Astrocyte (in vitro differentiated cells and primary cell): ENCODE measurements around the gene TFDP2. TPM values are rescaled to one million over a fixed set of nuclear protein-coding genes. Genes with fewer than 3 reads are reported as not detected.
A peak's percentile ranks its signal among the peaks of the same experiment; 100 is the strongest.

Experiments
- DNase-seq: peaks from one replicate; pipeline ENCODE4 v3.0.0-alpha.2; 2010; ENCODE audit warnings: low read depth
- FAIRE-seq: peaks from 2 replicates; lab custom pipeline; 2011; peaks lifted over from hg19 to GRCh38; lab: Jason Lieb, UNC
- H2AFZ ChIP-seq: 2 replicates; pipeline ENCODE4 v1.6.0; 2012; ENCODE audit warnings: low read depth, low read length, inconsistent platforms
- H3K27ac ChIP-seq: 2 replicates; pipeline ENCODE4 v1.5.1; 2011; ENCODE audit warnings: low read depth, low read length, inconsistent platforms
- H3K27me3 ChIP-seq: 2 replicates; pipeline ENCODE4 v1.6.0; 2011; ENCODE audit warnings: low read length, inconsistent platforms; ENCODE audit not compliant: insufficient read depth
- H3K36me3 ChIP-seq: 2 replicates; pipeline ENCODE4 v1.5.1; 2011; ENCODE audit warnings: low read length, inconsistent platforms; ENCODE audit not compliant: insufficient read depth
- H3K4me1 ChIP-seq: 2 replicates; pipeline ENCODE4 v1.5.1; 2011; ENCODE audit warnings: low read length, inconsistent platforms; ENCODE audit not compliant: insufficient read depth
- H3K4me2 ChIP-seq: 2 replicates; pipeline ENCODE4 v1.6.0; 2012; ENCODE audit warnings: low read length, inconsistent platforms
- H3K4me3 ChIP-seq: 2 replicates; pipeline ENCODE4 v1.5.1; 2011; ENCODE audit warnings: low read depth, mild to moderate bottlenecking, low read length, inconsistent platforms; ENCODE audit not compliant: insufficient read depth
- H3K79me2 ChIP-seq: 2 replicates; pipeline ENCODE4 v1.6.0; 2012; ENCODE audit warnings: mild to moderate bottlenecking, low read length, inconsistent platforms; ENCODE audit not compliant: insufficient read depth
- H3K9ac ChIP-seq: 2 replicates; pipeline ENCODE4 v1.6.0; 2012; ENCODE audit warnings: mild to moderate bottlenecking, low read length, inconsistent platforms
- H3K9me3 ChIP-seq: 2 replicates; pipeline ENCODE4 v1.5.1; 2012; ENCODE audit warnings: low read depth, mild to moderate bottlenecking, low read length, inconsistent platforms; ENCODE audit not compliant: insufficient read depth
- H4K20me1 ChIP-seq: 2 replicates; pipeline ENCODE4 v1.6.0; 2012; ENCODE audit warnings: low read length, inconsistent platforms; ENCODE audit not compliant: insufficient read depth
- H3K27ac Mint-ChIP-seq: one replicate; pipeline ENCODE4 v1.8.0; 2021; ENCODE audit warnings: mild to moderate bottlenecking, mixed read lengths; ENCODE audit not compliant: unreplicated experiment
- H3K27me3 Mint-ChIP-seq: one replicate; pipeline ENCODE4 v1.8.0; 2021; ENCODE audit warnings: low read depth, mixed read lengths; ENCODE audit not compliant: unreplicated experiment
- H3K36me3 Mint-ChIP-seq: one replicate; pipeline ENCODE4 v1.8.0; 2021; ENCODE audit warnings: low read depth, mixed read lengths; ENCODE audit not compliant: unreplicated experiment
- H3K4me1 Mint-ChIP-seq: one replicate; pipeline ENCODE4 v1.8.0; 2021; ENCODE audit warnings: low read depth, mixed read lengths; ENCODE audit not compliant: unreplicated experiment
- H3K4me3 Mint-ChIP-seq: one replicate; pipeline ENCODE4 v1.8.0; 2021; ENCODE audit warnings: mild to moderate bottlenecking, moderate library complexity, mixed read lengths; ENCODE audit not compliant: unreplicated experiment
- H3K9me3 Mint-ChIP-seq: one replicate; pipeline ENCODE4 v1.8.0; 2021; ENCODE audit warnings: mild to moderate bottlenecking, mixed read lengths; ENCODE audit not compliant: unreplicated experiment
- EZH2 ChIP-seq: IDR thresholded peaks from 2 replicates; pipeline ENCODE4 v1.6.1; 2012; ENCODE audit warnings: mild to moderate bottlenecking, low read length, inconsistent platforms; ENCODE audit not compliant: insufficient read depth
- total RNA-seq: library from RNA; stranded (reverse); gene quantifications from 2 replicates; pipeline ENCODE4 v1.2.1, GENCODE V29; 2021
- TF ChIP-seq, protein P1 (sequence below): IDR thresholded peaks from 2 replicates; pipeline ENCODE4 v1.5.1; 2011; ENCODE audit warnings: low read depth, mild to moderate bottlenecking, inconsistent platforms, low read length, moderate library complexity; ENCODE audit not compliant: insufficient read depth

The TFDP2 gene
- total RNA-seq, 1 donor from 2014 or later = 51.0 TPM

DNA sequence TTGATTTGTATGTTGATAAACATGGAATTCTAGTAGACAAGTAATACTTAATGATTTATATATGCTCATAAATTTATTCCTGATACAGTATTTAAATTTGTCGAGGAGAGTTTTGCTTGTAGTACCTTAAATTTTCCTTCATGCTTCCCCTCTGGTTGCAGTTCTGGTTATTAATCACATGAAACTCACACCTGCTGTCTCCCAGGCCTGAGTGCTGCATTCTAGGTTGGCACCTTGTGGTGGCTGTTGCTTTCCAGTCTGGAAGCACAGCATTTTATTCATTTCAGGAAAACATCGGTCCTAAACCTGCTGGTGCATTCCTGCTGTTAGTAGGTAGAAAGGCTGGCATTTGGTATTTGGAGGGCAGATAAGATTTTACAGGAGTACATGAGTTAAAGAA lies 228.0 kb downstream of the TFDP2 start:
- no peak overlapping the region for H3K27ac Mint-ChIP-seq
- peaks cover 3% of the 10 kb centered on the region for H3K4me1 Mint-ChIP-seq
- H3K4me3 Mint-ChIP-seq = no peak overlapping the region
- H3K4me3 ChIP-seq = no peak overlapping the region
- peaks cover 19% of the 10 kb centered on the region for H3K36me3 Mint-ChIP-seq
- DNase-seq = no peak
- H3K9me3 ChIP-seq = no peaks in the 10 kb centered on the region
- H3K27me3 ChIP-seq = no peaks in the 10 kb centered on the region
- H4K20me1 ChIP-seq = peaks cover under 1% of the 10 kb centered on the region
- no peaks in the 10 kb centered on the region for H3K4me1 ChIP-seq
- peaks cover 13% of the 10 kb centered on the region for H3K36me3 ChIP-seq
- no peak overlapping the region for H3K9ac ChIP-seq
- H2AFZ ChIP-seq = no peak overlapping the region
- FAIRE-seq = no peak
- no peaks in the 10 kb centered on the region for H3K79me2 ChIP-seq
- H3K9me3 Mint-ChIP-seq = no peaks in the 10 kb centered on the region
- H3K27me3 Mint-ChIP-seq = no peaks in the 10 kb centered on the region
- TF ChIP-seq EZH2 = no peak
- TF ChIP-seq, protein P1, sequence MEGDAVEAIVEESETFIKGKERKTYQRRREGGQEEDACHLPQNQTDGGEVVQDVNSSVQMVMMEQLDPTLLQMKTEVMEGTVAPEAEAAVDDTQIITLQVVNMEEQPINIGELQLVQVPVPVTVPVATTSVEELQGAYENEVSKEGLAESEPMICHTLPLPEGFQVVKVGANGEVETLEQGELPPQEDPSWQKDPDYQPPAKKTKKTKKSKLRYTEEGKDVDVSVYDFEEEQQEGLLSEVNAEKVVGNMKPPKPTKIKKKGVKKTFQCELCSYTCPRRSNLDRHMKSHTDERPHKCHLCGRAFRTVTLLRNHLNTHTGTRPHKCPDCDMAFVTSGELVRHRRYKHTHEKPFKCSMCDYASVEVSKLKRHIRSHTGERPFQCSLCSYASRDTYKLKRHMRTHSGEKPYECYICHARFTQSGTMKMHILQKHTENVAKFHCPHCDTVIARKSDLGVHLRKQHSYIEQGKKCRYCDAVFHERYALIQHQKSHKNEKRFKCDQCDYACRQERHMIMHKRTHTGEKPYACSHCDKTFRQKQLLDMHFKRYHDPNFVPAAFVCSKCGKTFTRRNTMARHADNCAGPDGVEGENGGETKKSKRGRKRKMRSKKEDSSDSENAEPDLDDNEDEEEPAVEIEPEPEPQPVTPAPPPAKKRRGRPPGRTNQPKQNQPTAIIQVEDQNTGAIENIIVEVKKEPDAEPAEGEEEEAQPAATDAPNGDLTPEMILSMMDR = no peak
- H3K4me2 ChIP-seq = no peak overlapping the region
- no peak overlapping the region for H3K27ac ChIP-seq

DNA sequence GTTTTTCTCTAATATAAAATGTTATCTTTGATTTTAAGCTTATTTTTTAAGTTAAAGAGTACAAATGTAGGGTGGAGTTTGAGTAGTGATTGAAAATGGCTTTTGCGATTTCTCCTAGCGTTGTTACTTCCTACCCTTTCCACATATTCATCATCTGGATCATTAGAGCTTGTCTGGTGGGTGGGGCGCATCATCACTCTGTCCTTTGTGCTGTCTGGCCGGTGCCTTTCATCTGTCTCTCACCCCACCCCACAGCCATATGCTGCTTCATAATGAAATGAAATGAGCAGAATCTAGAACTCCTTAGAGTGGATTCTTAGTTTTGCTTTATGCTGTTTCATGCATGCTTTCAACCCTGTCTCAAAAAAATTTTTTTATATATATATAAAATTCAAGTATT lies 228.6 kb downstream of the TFDP2 start:
- H3K4me3 ChIP-seq = no peak overlapping the region
- Mint-ChIP-seq H3K9me3 (no peaks in the 10 kb centered on the region), H3K27me3 (no peaks in the 10 kb centered on the region), H3K36me3 (peaks cover 16% of the 10 kb centered on the region), H3K4me1 (peaks cover 3% of the 10 kb centered on the region), H3K4me3 (no peak overlapping the region), H3K27ac (peak overlapping the region; percentile 73)
- peaks cover 3% of the 10 kb centered on the region for H4K20me1 ChIP-seq
- TF ChIP-seq EZH2 = no peak
- TF ChIP-seq, protein P1 = no peak
- H3K27ac ChIP-seq = no peak overlapping the region
- no peak overlapping the region for H3K9ac ChIP-seq
- H3K4me2 ChIP-seq = no peak overlapping the region
- H3K9me3 ChIP-seq = no peaks in the 10 kb centered on the region
- FAIRE-seq (no peak), DNase-seq (no peak)
- peaks cover 10% of the 10 kb centered on the region for H3K36me3 ChIP-seq
- H3K79me2 ChIP-seq = no peaks in the 10 kb centered on the region
- H3K4me1 ChIP-seq = no peaks in the 10 kb centered on the region
- no peaks in the 10 kb centered on the region for H3K27me3 ChIP-seq
- H2AFZ ChIP-seq = no peak overlapping the region

DNA sequence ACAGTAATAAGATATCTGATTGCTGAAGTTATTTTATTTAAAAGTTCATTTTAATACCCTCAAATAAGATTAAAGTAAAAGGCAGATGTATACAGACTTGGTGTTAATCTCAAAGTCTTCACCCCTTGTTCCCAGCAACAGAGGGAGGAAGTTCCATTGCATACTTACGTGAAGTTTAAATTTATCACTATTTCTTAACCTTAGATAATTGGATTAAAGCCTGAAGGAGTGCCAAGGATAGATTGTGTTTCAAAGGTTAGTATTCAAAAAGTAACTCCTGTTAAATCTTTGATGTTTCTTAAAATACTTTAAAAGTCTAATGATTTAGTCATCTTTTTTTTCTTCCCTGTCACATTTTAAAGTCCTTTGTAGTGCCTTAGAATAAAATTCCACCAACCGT lies 233.6 kb downstream of the TFDP2 start:
- DNase-seq = peak; percentile 52
- Histone ChIP-seq H3K27ac (no peak overlapping the region), H4K20me1 (peaks cover 3% of the 10 kb centered on the region), H3K4me1 (no peaks in the 10 kb centered on the region), H3K9me3 (no peaks in the 10 kb centered on the region), H3K36me3 (peaks cover 15% of the 10 kb centered on the region), H3K4me2 (no peak overlapping the region), H3K4me3 (no peak overlapping the region), H3K27me3 (no peaks in the 10 kb centered on the region), H3K9ac (no peak overlapping the region), H3K79me2 (no peaks in the 10 kb centered on the region), H2AFZ (no peak overlapping the region)
- FAIRE-seq = no peak
- Mint-ChIP-seq H3K4me1 (peaks cover 7% of the 10 kb centered on the region), H3K36me3 (peaks cover 16% of the 10 kb centered on the region), H3K9me3 (no peaks in the 10 kb centered on the region), H3K27ac (no peak overlapping the region), H3K4me3 (no peak overlapping the region), H3K27me3 (no peaks in the 10 kb centered on the region)
- TF ChIP-seq, protein P1 = no peak
